Lower leg skin (tissue), 3 donors: ENCODE measurements around the gene INSRR.

ENCODE experiments used
- POLR2A ChIP-seq, 2 donors: fragments of 450-650 bp; IDR thresholded peaks; one replicate each; pipeline ENCODE4 v1.6.1; 2016 to 2017; ENCODE audit warnings: antibody characterized with exemption in 2 of 2, mild to moderate bottlenecking in 1 of 2, moderate library complexity in 1 of 2
- TF ChIP-seq, protein P1 (sequence below), 3 donors: fragments of 450-650 bp; IDR thresholded peaks; one replicate each; pipeline ENCODE4 v1.5.1; 2016; ENCODE audit warnings: antibody characterized with exemption in 3 of 3, mild to moderate bottlenecking in 3 of 3, moderate library complexity in 2 of 3

DNA sequence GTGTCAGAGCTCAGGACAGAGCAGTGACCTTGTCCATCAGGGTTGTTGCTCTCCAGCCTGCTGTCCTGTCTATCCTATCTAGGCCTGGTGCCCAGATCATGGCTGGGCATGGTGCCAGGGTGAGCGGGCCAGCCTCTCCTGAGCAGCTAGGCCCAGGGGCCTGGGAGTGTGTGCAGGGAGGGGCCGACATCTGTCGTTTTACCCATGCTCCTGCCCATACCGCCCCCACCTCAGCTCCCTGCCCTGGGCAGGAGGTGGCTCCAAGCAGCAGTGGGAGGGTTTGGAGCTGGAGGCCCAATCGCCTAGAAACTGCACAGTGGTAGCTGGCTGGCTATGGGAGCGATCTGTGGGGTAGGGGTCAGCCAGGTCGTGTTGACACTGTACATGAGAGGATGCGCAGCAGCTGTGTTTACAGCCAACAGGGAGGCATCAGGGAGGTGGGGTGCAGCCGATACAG is 6.5 kb downstream of the INSRR start:
- TF ChIP-seq, protein P1, sequence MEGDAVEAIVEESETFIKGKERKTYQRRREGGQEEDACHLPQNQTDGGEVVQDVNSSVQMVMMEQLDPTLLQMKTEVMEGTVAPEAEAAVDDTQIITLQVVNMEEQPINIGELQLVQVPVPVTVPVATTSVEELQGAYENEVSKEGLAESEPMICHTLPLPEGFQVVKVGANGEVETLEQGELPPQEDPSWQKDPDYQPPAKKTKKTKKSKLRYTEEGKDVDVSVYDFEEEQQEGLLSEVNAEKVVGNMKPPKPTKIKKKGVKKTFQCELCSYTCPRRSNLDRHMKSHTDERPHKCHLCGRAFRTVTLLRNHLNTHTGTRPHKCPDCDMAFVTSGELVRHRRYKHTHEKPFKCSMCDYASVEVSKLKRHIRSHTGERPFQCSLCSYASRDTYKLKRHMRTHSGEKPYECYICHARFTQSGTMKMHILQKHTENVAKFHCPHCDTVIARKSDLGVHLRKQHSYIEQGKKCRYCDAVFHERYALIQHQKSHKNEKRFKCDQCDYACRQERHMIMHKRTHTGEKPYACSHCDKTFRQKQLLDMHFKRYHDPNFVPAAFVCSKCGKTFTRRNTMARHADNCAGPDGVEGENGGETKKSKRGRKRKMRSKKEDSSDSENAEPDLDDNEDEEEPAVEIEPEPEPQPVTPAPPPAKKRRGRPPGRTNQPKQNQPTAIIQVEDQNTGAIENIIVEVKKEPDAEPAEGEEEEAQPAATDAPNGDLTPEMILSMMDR (IDR thresholded peaks at IDR 0.05), result no peak
- TF ChIP-seq POLR2A (IDR thresholded peaks at IDR 0.05), result no peak
